ENCODE data around the gene BRIP1. TPM values are rescaled to one million over a fixed set of nuclear protein-coding genes. Genes with fewer than 3 reads are reported as not detected.
"Not testable (repeated sequence)": the region's sequence is repeated elsewhere in the genome, so short reads cannot be mapped to it uniquely, and the experiment has no call there.

The BRIP1 gene
- total and polyA plus RNA-seq, 4 donors: 3.4 to 7.9 (median 6.2) TPM

DNA sequence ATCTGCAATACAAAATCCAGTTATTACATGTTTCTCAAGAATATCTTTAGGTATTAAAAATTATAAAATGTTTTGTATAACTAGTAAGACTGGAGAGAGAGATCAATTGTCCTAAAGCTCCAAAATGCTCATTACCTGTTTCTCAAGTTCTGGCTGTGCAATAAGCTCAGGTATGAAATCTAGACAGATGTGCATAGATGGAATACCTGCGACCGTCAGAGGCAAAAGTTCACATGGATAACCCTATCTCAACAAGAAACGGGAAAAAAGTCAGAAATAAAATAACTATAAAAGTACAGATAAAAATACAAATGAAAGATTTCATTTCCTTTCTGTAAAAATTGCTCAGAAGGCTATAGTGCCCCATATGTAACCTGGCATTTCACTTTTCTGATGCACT is 5.8 kb upstream of the BRIP1 start:
- no peak overlapping the region for H3K4me3 ChIP-seq (ENCODE audit: low read depth, low read length)
- H3K9me3 ChIP-seq (ENCODE audit: control insufficient read depth, insufficient read depth, low read length): no peaks in the 10 kb centered on the region
- H3K27ac ChIP-seq (ENCODE audit: low read depth, low read length): no peak overlapping the region
- DNase-seq (ENCODE audit: low read depth in 4 of 6, low spot score in 6 of 6): no peak
- H3K27me3 ChIP-seq (ENCODE audit: control insufficient read depth, insufficient read depth, low read length): no peaks in the 10 kb centered on the region
- peaks cover 12% of the 10 kb centered on the region for H3K36me3 ChIP-seq (ENCODE audit: control insufficient read depth, insufficient read depth, low read length)
- no peaks in the 10 kb centered on the region for H3K4me1 ChIP-seq (ENCODE audit: control insufficient read depth, insufficient read depth, low read length)
- no CpG with 5 or more reads among the region's 3 CpGs for WGBS (ENCODE audit: insufficient coverage)

GRCh38 chr17:61868074-61868473 is 4.7 kb upstream of the BRIP1 start:
- Histone ChIP-seq H3K36me3 (ENCODE audit: control insufficient read depth, insufficient read depth, low read length) (peaks cover 12% of the 10 kb centered on the region), H3K4me1 (ENCODE audit: control insufficient read depth, insufficient read depth, low read length) (no peaks in the 10 kb centered on the region), H3K27ac (ENCODE audit: low read depth, low read length) (no peak overlapping the region), H3K4me3 (ENCODE audit: low read depth, low read length) (no peak overlapping the region), H3K27me3 (ENCODE audit: control insufficient read depth, insufficient read depth, low read length) (no peaks in the 10 kb centered on the region), H3K9me3 (ENCODE audit: control insufficient read depth, insufficient read depth, low read length) (no peaks in the 10 kb centered on the region)
- WGBS (ENCODE audit: insufficient coverage): no CpG with 5 or more reads among the region's 2 CpGs
- DNase-seq (ENCODE audit: low read depth in 4 of 6, low spot score in 6 of 6): no peak

DNA sequence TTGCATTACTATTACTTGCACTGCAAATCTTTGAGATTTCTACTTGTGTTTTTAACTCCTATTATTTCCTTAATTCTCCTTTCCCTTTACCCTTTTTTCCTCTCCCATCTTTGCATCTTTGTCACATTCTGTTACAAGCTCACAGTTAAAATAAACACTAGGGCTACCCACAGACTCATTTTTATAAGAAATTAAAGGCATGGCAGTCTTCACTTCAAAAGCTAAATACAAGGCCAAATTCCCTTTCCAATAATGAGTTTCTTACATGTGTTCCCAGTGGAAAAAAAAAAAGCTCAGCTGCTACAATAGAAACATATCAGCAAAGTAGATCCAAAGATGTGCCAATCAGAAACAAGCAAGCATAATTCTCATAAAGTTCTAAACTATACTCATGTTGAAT is 3.7 kb upstream of the BRIP1 start:
- Histone ChIP-seq H3K9me3 (ENCODE audit: control insufficient read depth, insufficient read depth, low read length) (no peaks in the 10 kb centered on the region), H3K4me1 (ENCODE audit: control insufficient read depth, insufficient read depth, low read length) (no peaks in the 10 kb centered on the region), H3K4me3 (ENCODE audit: low read depth, low read length) (no peak overlapping the region), H3K27ac (ENCODE audit: low read depth, low read length) (no peak overlapping the region), H3K36me3 (ENCODE audit: control insufficient read depth, insufficient read depth, low read length) (peaks cover 12% of the 10 kb centered on the region), H3K27me3 (ENCODE audit: control insufficient read depth, insufficient read depth, low read length) (no peaks in the 10 kb centered on the region)
- no peak for DNase-seq (ENCODE audit: low read depth in 4 of 6, low spot score in 6 of 6)

- Histone ChIP-seq H3K36me3 (ENCODE audit: control insufficient read depth, insufficient read depth, low read length) (peaks cover 3% of the 10 kb centered on the region), H3K4me1 (ENCODE audit: control insufficient read depth, insufficient read depth, low read length) (no peaks in the 10 kb centered on the region), H3K27ac (ENCODE audit: low read depth, low read length) (peak overlapping the region; percentile 80), H3K4me3 (ENCODE audit: low read depth, low read length) (peak overlapping the region; percentile 76), H3K27me3 (ENCODE audit: control insufficient read depth, insufficient read depth, low read length) (no peaks in the 10 kb centered on the region), H3K9me3 (ENCODE audit: control insufficient read depth, insufficient read depth, low read length) (no peaks in the 10 kb centered on the region)
- WGBS (ENCODE audit: insufficient coverage): 0% methylated on average over 6 of the region's 8 CpGs
- DNase-seq (ENCODE audit: low read depth in 4 of 6, low spot score in 6 of 6): no peak
These were observed 436 bp upstream of the BRIP1 start for GRCh38 chr17:61863801-61864126.

GRCh38 chr17:61862105-61862574 is 1.2 kb downstream of the BRIP1 start:
- WGBS (ENCODE audit: insufficient coverage): no CpG with 5 or more reads among the region's 1 CpG
- DNase-seq (ENCODE audit: low read depth in 4 of 6, low spot score in 6 of 6): no peak
- peaks cover 3% of the 10 kb centered on the region for H3K36me3 ChIP-seq (ENCODE audit: control insufficient read depth, insufficient read depth, low read length)
- no peaks in the 10 kb centered on the region for H3K4me1 ChIP-seq (ENCODE audit: control insufficient read depth, insufficient read depth, low read length)
- H3K9me3 ChIP-seq (ENCODE audit: control insufficient read depth, insufficient read depth, low read length): no peaks in the 10 kb centered on the region
- no peaks in the 10 kb centered on the region for H3K27me3 ChIP-seq (ENCODE audit: control insufficient read depth, insufficient read depth, low read length)
- H3K27ac ChIP-seq (ENCODE audit: low read depth, low read length): no peak overlapping the region
- H3K4me3 ChIP-seq (ENCODE audit: low read depth, low read length): peak overlapping the region; percentile 76

- H3K4me1 ChIP-seq (ENCODE audit: control insufficient read depth, insufficient read depth, low read length); H3K4me3 ChIP-seq (ENCODE audit: low read depth, low read length); H3K27ac ChIP-seq (ENCODE audit: low read depth, low read length); H3K9me3 ChIP-seq (ENCODE audit: control insufficient read depth, insufficient read depth, low read length); DNase-seq (ENCODE audit: low read depth in 4 of 6, low spot score in 6 of 6); H3K36me3 ChIP-seq (ENCODE audit: control insufficient read depth, insufficient read depth, low read length); H3K27me3 ChIP-seq (ENCODE audit: control insufficient read depth, insufficient read depth, low read length): not testable (repeated sequence)
- 91% methylated on average over 4 of the region's 10 CpGs for WGBS (ENCODE audit: insufficient coverage)
These were observed 2.9 kb downstream of the BRIP1 start for GRCh38 chr17:61860397-61860796.

DNA sequence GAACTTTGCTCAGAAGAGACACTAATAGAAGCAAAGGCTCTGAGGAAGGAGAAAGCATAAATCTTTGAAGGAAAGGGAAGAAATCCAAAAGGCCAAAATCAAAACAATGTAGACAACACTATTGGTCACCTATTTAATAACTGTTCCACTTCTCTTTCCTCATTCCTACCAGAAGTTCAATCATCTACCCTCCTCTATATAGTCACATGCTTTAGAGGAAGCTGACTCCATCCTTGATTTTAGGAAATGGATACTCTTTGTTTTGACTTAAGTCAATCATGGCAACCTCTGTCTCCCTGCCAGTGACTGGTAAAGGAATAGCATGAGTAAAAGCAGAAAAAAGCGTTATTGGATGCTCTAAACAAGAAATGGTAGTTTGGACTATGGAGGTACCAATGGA is 7.3 kb downstream of the BRIP1 start:
- Histone ChIP-seq H3K27me3 (ENCODE audit: control insufficient read depth, insufficient read depth, low read length) (no peaks in the 10 kb centered on the region), H3K27ac (ENCODE audit: low read depth, low read length) (no peak overlapping the region), H3K4me1 (ENCODE audit: control insufficient read depth, insufficient read depth, low read length) (no peaks in the 10 kb centered on the region), H3K4me3 (ENCODE audit: low read depth, low read length) (no peak overlapping the region), H3K9me3 (ENCODE audit: control insufficient read depth, insufficient read depth, low read length) (no peaks in the 10 kb centered on the region), H3K36me3 (ENCODE audit: control insufficient read depth, insufficient read depth, low read length) (no peaks in the 10 kb centered on the region)
- WGBS (ENCODE audit: insufficient coverage): no CpG with 5 or more reads among the region's 1 CpG
- DNase-seq (ENCODE audit: low read depth in 4 of 6, low spot score in 6 of 6): no peak

DNA sequence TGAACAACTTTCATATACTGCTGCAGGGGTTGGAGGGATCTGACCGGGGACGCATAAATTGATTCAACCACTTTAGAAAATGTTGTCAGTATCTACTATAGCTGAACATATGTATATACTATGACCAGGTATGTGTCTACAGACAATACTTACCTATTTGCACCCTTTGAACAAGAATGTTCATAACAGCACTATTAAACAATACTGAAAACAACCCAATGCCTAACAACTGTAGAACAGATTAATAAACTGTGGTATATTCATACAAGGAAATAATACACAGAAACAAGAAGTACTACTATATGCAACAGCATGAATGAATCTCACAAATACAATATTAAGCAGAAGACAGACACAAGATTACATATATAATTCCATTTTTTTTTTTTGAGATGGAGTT is 10.5 kb downstream of the BRIP1 start:
- no peak for DNase-seq (ENCODE audit: low read depth in 4 of 6, low spot score in 6 of 6)
- Histone ChIP-seq H3K4me3 (ENCODE audit: low read depth, low read length) (no peak overlapping the region), H3K27me3 (ENCODE audit: control insufficient read depth, insufficient read depth, low read length) (no peaks in the 10 kb centered on the region), H3K36me3 (ENCODE audit: control insufficient read depth, insufficient read depth, low read length) (no peaks in the 10 kb centered on the region), H3K4me1 (ENCODE audit: control insufficient read depth, insufficient read depth, low read length) (no peaks in the 10 kb centered on the region), H3K27ac (ENCODE audit: low read depth, low read length) (no peak overlapping the region), H3K9me3 (ENCODE audit: control insufficient read depth, insufficient read depth, low read length) (no peaks in the 10 kb centered on the region)
- no CpG with 5 or more reads among the region's 2 CpGs for WGBS (ENCODE audit: insufficient coverage)

GRCh38 chr17:61849674-61850073 is 13.7 kb downstream of the BRIP1 start:
- H3K9me3 ChIP-seq (ENCODE audit: control insufficient read depth, insufficient read depth, low read length): no peaks in the 10 kb centered on the region
- H3K4me3 ChIP-seq (ENCODE audit: low read depth, low read length): no peak overlapping the region
- peaks cover 4% of the 10 kb centered on the region for H3K36me3 ChIP-seq (ENCODE audit: control insufficient read depth, insufficient read depth, low read length)
- DNase-seq (ENCODE audit: low read depth in 4 of 6, low spot score in 6 of 6): no peak
- no peak overlapping the region for H3K27ac ChIP-seq (ENCODE audit: low read depth, low read length)
- no peaks in the 10 kb centered on the region for H3K4me1 ChIP-seq (ENCODE audit: control insufficient read depth, insufficient read depth, low read length)
- H3K27me3 ChIP-seq (ENCODE audit: control insufficient read depth, insufficient read depth, low read length): no peaks in the 10 kb centered on the region

- WGBS (ENCODE audit: insufficient coverage): no CpG with 5 or more reads among the region's 2 CpGs
- DNase-seq (ENCODE audit: low read depth in 4 of 6, low spot score in 6 of 6): no peak
- H3K9me3 ChIP-seq (ENCODE audit: control insufficient read depth, insufficient read depth, low read length): no peaks in the 10 kb centered on the region
- H3K4me3 ChIP-seq (ENCODE audit: low read depth, low read length): no peak overlapping the region
- H3K27ac ChIP-seq (ENCODE audit: low read depth, low read length): no peak overlapping the region
- no peaks in the 10 kb centered on the region for H3K27me3 ChIP-seq (ENCODE audit: control insufficient read depth, insufficient read depth, low read length)
- peaks cover 4% of the 10 kb centered on the region for H3K36me3 ChIP-seq (ENCODE audit: control insufficient read depth, insufficient read depth, low read length)
- no peaks in the 10 kb centered on the region for H3K4me1 ChIP-seq (ENCODE audit: control insufficient read depth, insufficient read depth, low read length)
These were observed 14.4 kb downstream of the BRIP1 start for GRCh38 chr17:61848896-61849295.

Data from spinal cord (tissue), 10 donors.